GM12878 (cell line): ENCODE results near the gene KANK4. TPM values are rescaled to one million over a fixed set of nuclear protein-coding genes. Genes with fewer than 3 reads are reported as not detected.

Source experiments
- ATAC-seq: fragments of 200-7000 bp; cut with Tn5 transposase; 3 replicates; pipeline ENCODE4 v1.9.1; 2020; ENCODE audit warnings: mild to moderate bottlenecking, moderate library complexity
- BruUV-seq: library from RNA; stranded (reverse); fragments of 400-500 nt; replicated peaks from 2 replicates; lab custom pipeline; 2021; lab: Mats Ljungman, UMichigan
- CTCF ChIA-PET: fragments of 300-600 bp; sonication (Branson Sonifier 250); formaldehyde crosslinking; extraction: SDS; loops from one replicate; lab custom pipeline; 2021; ENCODE audit warnings: inconsistent platforms; lab: Yijun Ruan, JAX
- POLR2A ChIA-PET: fragments of 350-600 bp; formaldehyde crosslinking; extraction: SDS; loops from one replicate; lab custom pipeline; 2021; ENCODE audit warnings: inconsistent platforms; lab: Charles Lee
- RAD21 ChIA-PET: fragments of 300-600 bp; sonication (Branson Sonifier 250); formaldehyde crosslinking; loops from one replicate; lab custom pipeline; 2023; ENCODE audit warnings: antibody characterized with exemption; ENCODE audit not compliant: unreplicated experiment; lab: Charles Lee
- SMC1A ChIA-PET: fragments of 300-600 bp; sonication (Branson Sonifier 250); formaldehyde crosslinking; loops from one replicate; lab custom pipeline; 2023; ENCODE audit not compliant: unreplicated experiment, uncharacterized antibody; lab: Charles Lee
- DNase-seq: peaks from one replicate; pipeline ENCODE4 v3.0.0-alpha.2; 2011; ENCODE audit warnings: low read depth, low spot score
- FAIRE-seq: peaks from 3 replicates; lab custom pipeline; 2011; peaks lifted over from hg19 to GRCh38; lab: Jason Lieb, UNC
- H2AFZ ChIP-seq: 2 replicates; pipeline ENCODE4 v1.6.0; 2011; ENCODE audit warnings: low read depth, low read length, control low read depth; ENCODE audit not compliant: control insufficient read depth
- H3K27ac ChIP-seq: 2 replicates; pipeline ENCODE4 v1.5.1; 2011; ENCODE audit warnings: control low read depth; ENCODE audit not compliant: control insufficient read depth, insufficient read depth
- H3K27me3 ChIP-seq, 2 experiments: replicated peaks in 1 of 2; 2 replicates each; pipeline versions ENCODE4 v1.6.0 to v1.6.1; 2011; ENCODE audit warnings: low read length in 1 of 2; ENCODE audit not compliant: control insufficient read depth in 2 of 2, insufficient read depth in 2 of 2
- H3K36me3 ChIP-seq, 2 experiments: 2 replicates each; pipeline ENCODE4 v1.5.1; 2011; ENCODE audit warnings: low read length in 1 of 2; ENCODE audit not compliant: control insufficient read depth in 2 of 2, insufficient read depth in 2 of 2
- H3K4me1 ChIP-seq: 2 replicates; pipeline ENCODE4 v1.6.1; 2011; ENCODE audit warnings: mild to moderate bottlenecking, low read length, moderate library complexity, mixed read lengths; ENCODE audit not compliant: control insufficient read depth, insufficient read depth
- H3K4me2 ChIP-seq: 2 replicates; pipeline ENCODE4 v1.6.0; 2011; ENCODE audit warnings: control low read depth; ENCODE audit not compliant: control insufficient read depth, insufficient read depth
- H3K4me3 ChIP-seq: fragments of 200-600 bp; sonication (generic); 2 replicates; pipeline ENCODE4 v1.5.1; 2016
- H3K79me2 ChIP-seq: 2 replicates; pipeline ENCODE4 v1.6.0; 2011; ENCODE audit warnings: low read length; ENCODE audit not compliant: control insufficient read depth, insufficient read depth
- H3K9ac ChIP-seq: 2 replicates; pipeline ENCODE4 v1.8.0; 2011; ENCODE audit warnings: low read length, control low read depth, mixed read lengths; ENCODE audit not compliant: control insufficient read depth, insufficient read depth
- H3K9me3 ChIP-seq: replicated peaks from 3 replicates; pipeline ENCODE4 v1.5.1; 2011; ENCODE audit warnings: mild to moderate bottlenecking, low read length; ENCODE audit not compliant: control insufficient read depth, insufficient read depth
- H4K20me1 ChIP-seq: 2 replicates; pipeline ENCODE4 v1.6.0; 2011; ENCODE audit not compliant: control insufficient read depth, insufficient read depth
- NR2C1 ChIP-seq: fragments of 450-650 bp; IDR thresholded peaks from 2 replicates; pipeline ENCODE4 v1.6.1; 2017; ENCODE audit warnings: antibody characterized with exemption, mild to moderate bottlenecking, moderate library complexity
- ZSCAN29 ChIP-seq: fragments of 450-650 bp; IDR thresholded peaks from 2 replicates; pipeline ENCODE4 v1.6.1; 2017; ENCODE audit warnings: mild to moderate bottlenecking, moderate library complexity
- WGBS: methylation state at CpG from one replicate; pipeline ENCODE4 v1.1.6; 2016; ENCODE audit warnings: low lambda C conversion rate; ENCODE audit not compliant: insufficient replicate concordance, insufficient coverage; ENCODE audit errors: missing lambda C conversion rate; 5-methylcytosine and 5-hydroxymethylcytosine counted together
- in situ Hi-C: fragments of 300-500 bp; cut with MboI; formaldehyde crosslinking; loops from 9 replicates; pipeline ENCODE4 v1.14.3; 2018; ENCODE audit warnings: mixed read lengths
- intact Hi-C: fragments of 100-400 bp; cut with micrococcal nuclease; formaldehyde crosslinking; loops from one replicate; pipeline ENCODE4 v1.14.2; 2022; ENCODE audit not compliant: unreplicated experiment
- polyA plus RNA-seq, 11 experiments: library from polyadenylated mRNA; depleted of rRNA in 4 of 11; unstranded in 6 of 11; stranded (reverse) in 5 of 11; fragments of >200 nt; fragmentation: Nextera tagmentation in 4 of 11; fragmentation: Illumina TruSeq in 1 of 11; extraction: Ambion mirVana in 4 of 11; extraction: Trizol in 1 of 11; gene quantifications; 1 replicate in 1 of 11; 2 replicates in 10 of 11; pipeline versions ENCODE4 v1.2.1 to v1.2.3, GENCODE V29; 2011 to 2016; ENCODE audit warnings: inconsistent platforms in 2 of 11, missing spikeins in 2 of 11, low read depth in 1 of 11
- total RNA-seq, 4 experiments: library from RNA; depleted of rRNA in 3 of 4; stranded (reverse); fragments of >200 nt in 3 of 4; fragmentation: Illumina TruSeq in 1 of 4; extraction: Trizol in 1 of 4; gene quantifications; 2 replicates each; pipeline versions ENCODE4 v1.2.1 to v1.2.3, GENCODE V29; 2013 to 2021
- TF ChIP-seq, protein P1 (sequence below): IDR thresholded peaks from 2 replicates; pipeline ENCODE4 v1.6.1; 2012; ENCODE audit warnings: low read depth, low read length, improper control_type of control experiment
- TF ChIP-seq, protein P2 (sequence below): fragments of 450-650 bp; IDR thresholded peaks from 2 replicates; pipeline ENCODE4 v1.6.1; 2017; ENCODE audit warnings: mild to moderate bottlenecking
- TF ChIP-seq, protein P3 (sequence below): fragments of 450-650 bp; IDR thresholded peaks from 2 replicates; pipeline ENCODE4 v1.6.1; 2016; ENCODE audit warnings: mild to moderate bottlenecking

KANK4 gene
- total and polyA plus RNA-seq, 10 of the 15 experiments (the other 5 are each of a cell fraction or from before 2014, with no cell fraction given): not detected

DNA sequence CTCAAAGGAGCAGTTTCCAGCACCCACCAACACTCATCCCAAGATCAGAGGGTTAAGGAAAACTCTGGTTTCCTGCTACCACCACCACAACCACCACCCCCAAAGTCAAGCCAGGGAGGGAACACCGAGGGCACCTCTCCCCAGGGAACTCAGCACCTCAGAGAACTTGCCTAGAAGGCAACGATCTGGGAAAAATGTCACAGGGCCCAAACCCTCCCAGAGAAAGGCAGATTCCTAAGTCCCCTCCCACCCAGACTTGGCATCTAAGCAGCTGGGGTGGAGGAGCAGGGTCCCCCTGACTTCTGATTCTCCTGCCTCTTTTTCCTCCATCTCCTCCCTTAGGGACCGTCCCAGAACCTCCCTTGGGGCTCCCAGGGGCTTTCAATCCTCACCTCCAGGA lies 10.6 kb downstream of the KANK4 start:
- no peak for FAIRE-seq

More for the DNA sequence above, 10.6 kb downstream of the KANK4 start:
- peaks cover 0 to 2% of the 10 kb centered on the region in 2 experiments; a peak in 3 of 4 replicates for H3K27me3 ChIP-seq
- in situ Hi-C loops (no loop called here), intact Hi-C loops (no loop called here)
- no peak overlapping the region for H3K4me2 ChIP-seq
- H2AFZ ChIP-seq: no peak overlapping the region
- ATAC-seq (no peak), DNase-seq (no peak)
- no peaks in the 10 kb centered on the region for H3K9me3 ChIP-seq
- H3K27ac ChIP-seq: no peak overlapping the region
- H3K9ac ChIP-seq: no peak overlapping the region
- BruUV-seq: no TSS peak
- 0% methylated on average over 3 of the region's 3 CpGs for WGBS
- H3K36me3 ChIP-seq: no peaks in the 10 kb centered on the region
- TF ChIP-seq, protein P1, sequence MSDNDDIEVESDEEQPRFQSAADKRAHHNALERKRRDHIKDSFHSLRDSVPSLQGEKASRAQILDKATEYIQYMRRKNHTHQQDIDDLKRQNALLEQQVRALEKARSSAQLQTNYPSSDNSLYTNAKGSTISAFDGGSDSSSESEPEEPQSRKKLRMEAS: no peak
- TF ChIP-seq ZSCAN29: no peak
- TF ChIP-seq, protein P2, sequence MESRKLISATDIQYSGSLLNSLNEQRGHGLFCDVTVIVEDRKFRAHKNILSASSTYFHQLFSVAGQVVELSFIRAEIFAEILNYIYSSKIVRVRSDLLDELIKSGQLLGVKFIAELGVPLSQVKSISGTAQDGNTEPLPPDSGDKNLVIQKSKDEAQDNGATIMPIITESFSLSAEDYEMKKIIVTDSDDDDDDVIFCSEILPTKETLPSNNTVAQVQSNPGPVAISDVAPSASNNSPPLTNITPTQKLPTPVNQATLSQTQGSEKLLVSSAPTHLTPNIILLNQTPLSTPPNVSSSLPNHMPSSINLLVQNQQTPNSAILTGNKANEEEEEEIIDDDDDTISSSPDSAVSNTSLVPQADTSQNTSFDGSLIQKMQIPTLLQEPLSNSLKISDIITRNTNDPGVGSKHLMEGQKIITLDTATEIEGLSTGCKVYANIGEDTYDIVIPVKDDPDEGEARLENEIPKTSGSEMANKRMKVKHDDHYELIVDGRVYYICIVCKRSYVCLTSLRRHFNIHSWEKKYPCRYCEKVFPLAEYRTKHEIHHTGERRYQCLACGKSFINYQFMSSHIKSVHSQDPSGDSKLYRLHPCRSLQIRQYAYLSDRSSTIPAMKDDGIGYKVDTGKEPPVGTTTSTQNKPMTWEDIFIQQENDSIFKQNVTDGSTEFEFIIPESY: no peak
- TF ChIP-seq, protein P3, sequence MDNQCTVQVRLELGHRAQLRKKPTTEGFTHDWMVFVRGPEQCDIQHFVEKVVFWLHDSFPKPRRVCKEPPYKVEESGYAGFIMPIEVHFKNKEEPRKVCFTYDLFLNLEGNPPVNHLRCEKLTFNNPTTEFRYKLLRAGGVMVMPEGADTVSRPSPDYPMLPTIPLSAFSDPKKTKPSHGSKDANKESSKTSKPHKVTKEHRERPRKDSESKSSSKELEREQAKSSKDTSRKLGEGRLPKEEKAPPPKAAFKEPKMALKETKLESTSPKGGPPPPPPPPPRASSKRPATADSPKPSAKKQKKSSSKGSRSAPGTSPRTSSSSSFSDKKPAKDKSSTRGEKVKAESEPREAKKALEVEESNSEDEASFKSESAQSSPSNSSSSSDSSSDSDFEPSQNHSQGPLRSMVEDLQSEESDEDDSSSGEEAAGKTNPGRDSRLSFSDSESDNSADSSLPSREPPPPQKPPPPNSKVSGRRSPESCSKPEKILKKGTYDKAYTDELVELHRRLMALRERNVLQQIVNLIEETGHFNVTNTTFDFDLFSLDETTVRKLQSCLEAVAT: no peak
- no peak for TF ChIP-seq NR2C1
- RAD21 ChIA-PET: no interaction called here
- POLR2A ChIA-PET: no interaction called here
- H3K4me3 ChIP-seq: no peak overlapping the region
- no peaks in the 10 kb centered on the region for H4K20me1 ChIP-seq
- H3K79me2 ChIP-seq: no peaks in the 10 kb centered on the region
- SMC1A ChIA-PET: no interaction called here
- CTCF ChIA-PET: no interaction called here
- H3K4me1 ChIP-seq: no peaks in the 10 kb centered on the region
